ENCODE data around the gene GDPGP1. TPM values are rescaled to one million over a fixed set of nuclear protein-coding genes. Genes with fewer than 3 reads are reported as not detected.

Gene GDPGP1
- total and polyA plus RNA-seq, 4 donors: 2.5 to 8.6 (median 5.1) TPM

DNA sequence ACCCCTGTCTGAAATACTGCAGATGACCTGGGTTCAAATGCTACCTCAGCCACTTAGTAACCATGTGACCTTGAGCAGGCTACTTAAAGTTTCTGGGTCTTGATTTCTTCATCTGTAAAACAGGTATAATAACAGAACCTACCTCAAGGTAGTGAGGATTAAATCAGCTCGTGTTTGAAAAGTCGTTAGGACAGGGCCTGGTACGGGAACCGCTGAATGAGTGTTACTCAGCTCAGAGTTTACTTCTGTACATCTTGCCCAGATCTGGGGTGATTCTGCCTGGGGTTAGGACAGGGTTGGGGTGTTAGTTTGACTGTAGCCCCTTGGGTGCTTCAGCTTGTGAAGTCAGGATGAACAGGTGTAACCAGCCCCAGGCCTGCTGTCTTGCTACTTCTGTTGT is 31.1 kb upstream of the GDPGP1 start:
- Histone ChIP-seq H3K27ac (ENCODE audit: low read depth in 1 of 2, low read length in 2 of 2) (no peak overlapping the region), H3K9ac (ENCODE audit: low read depth in 1 of 2, low read length in 2 of 2) (no peak overlapping the region), H3K4me3 (ENCODE audit: low read depth in 1 of 3, low read length in 3 of 3) (no peak overlapping the region)

More for the DNA sequence above, 31.1 kb upstream of the GDPGP1 start:
- TF ChIP-seq, protein P1, sequence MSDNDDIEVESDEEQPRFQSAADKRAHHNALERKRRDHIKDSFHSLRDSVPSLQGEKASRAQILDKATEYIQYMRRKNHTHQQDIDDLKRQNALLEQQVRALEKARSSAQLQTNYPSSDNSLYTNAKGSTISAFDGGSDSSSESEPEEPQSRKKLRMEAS (IDR thresholded peaks at IDR 0.05): no peak
- no peak for TF ChIP-seq FOXA2 (IDR thresholded peaks at IDR 0.05)
- TF ChIP-seq HNF4G (IDR thresholded peaks at IDR 0.05): no peak
- TF ChIP-seq GABPA (IDR thresholded peaks at IDR 0.05 in 1 of 2, conservative IDR thresholded peaks at IDR 0.05 in 1 of 2): no peak
- TF ChIP-seq RXRA (IDR thresholded peaks at IDR 0.05): no peak
- TF ChIP-seq RAD21 (IDR thresholded peaks at IDR 0.05): no peak
- TF ChIP-seq, protein P2, sequence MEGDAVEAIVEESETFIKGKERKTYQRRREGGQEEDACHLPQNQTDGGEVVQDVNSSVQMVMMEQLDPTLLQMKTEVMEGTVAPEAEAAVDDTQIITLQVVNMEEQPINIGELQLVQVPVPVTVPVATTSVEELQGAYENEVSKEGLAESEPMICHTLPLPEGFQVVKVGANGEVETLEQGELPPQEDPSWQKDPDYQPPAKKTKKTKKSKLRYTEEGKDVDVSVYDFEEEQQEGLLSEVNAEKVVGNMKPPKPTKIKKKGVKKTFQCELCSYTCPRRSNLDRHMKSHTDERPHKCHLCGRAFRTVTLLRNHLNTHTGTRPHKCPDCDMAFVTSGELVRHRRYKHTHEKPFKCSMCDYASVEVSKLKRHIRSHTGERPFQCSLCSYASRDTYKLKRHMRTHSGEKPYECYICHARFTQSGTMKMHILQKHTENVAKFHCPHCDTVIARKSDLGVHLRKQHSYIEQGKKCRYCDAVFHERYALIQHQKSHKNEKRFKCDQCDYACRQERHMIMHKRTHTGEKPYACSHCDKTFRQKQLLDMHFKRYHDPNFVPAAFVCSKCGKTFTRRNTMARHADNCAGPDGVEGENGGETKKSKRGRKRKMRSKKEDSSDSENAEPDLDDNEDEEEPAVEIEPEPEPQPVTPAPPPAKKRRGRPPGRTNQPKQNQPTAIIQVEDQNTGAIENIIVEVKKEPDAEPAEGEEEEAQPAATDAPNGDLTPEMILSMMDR (IDR thresholded peaks at IDR 0.05; ENCODE audit: low read depth, low read length, missing input control): no peak
- no peak for TF ChIP-seq HNF4A (conservative IDR thresholded peaks at IDR 0.05)
- no peak for TF ChIP-seq YY1 (IDR thresholded peaks at IDR 0.05)
- TF ChIP-seq, protein P3, sequence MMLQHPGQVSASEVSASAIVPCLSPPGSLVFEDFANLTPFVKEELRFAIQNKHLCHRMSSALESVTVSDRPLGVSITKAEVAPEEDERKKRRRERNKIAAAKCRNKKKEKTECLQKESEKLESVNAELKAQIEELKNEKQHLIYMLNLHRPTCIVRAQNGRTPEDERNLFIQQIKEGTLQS (IDR thresholded peaks at IDR 0.05): no peak
- TF ChIP-seq REST (IDR thresholded peaks at IDR 0.05): no peak
- no peak for TF ChIP-seq JUND (IDR thresholded peaks at IDR 0.05)
- TF ChIP-seq FOXA1 (IDR thresholded peaks at IDR 0.05): no peak
- TF ChIP-seq, protein P4, sequence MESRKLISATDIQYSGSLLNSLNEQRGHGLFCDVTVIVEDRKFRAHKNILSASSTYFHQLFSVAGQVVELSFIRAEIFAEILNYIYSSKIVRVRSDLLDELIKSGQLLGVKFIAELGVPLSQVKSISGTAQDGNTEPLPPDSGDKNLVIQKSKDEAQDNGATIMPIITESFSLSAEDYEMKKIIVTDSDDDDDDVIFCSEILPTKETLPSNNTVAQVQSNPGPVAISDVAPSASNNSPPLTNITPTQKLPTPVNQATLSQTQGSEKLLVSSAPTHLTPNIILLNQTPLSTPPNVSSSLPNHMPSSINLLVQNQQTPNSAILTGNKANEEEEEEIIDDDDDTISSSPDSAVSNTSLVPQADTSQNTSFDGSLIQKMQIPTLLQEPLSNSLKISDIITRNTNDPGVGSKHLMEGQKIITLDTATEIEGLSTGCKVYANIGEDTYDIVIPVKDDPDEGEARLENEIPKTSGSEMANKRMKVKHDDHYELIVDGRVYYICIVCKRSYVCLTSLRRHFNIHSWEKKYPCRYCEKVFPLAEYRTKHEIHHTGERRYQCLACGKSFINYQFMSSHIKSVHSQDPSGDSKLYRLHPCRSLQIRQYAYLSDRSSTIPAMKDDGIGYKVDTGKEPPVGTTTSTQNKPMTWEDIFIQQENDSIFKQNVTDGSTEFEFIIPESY (IDR thresholded peaks at IDR 0.05): no peak
- no peak for TF ChIP-seq SP1 (IDR thresholded peaks at IDR 0.05)
- WGBS: 92% methylated on average over 4 of the region's 4 CpGs
- Histone ChIP-seq H3K36me3 (ENCODE audit: control insufficient read depth in 4 of 4, insufficient read depth in 3 of 4, low read depth in 1 of 4, low read length in 3 of 4) (peaks cover 0 to 19% (median 3%) of the 10 kb centered on the region in 4 donors), H3K9me3 (ENCODE audit: control insufficient read depth in 4 of 4, low read length in 3 of 4) (no peaks in the 10 kb centered on the region), H3K27me3 (ENCODE audit: control insufficient read depth in 4 of 4, insufficient read depth in 4 of 4, low read length in 3 of 4) (no peaks in the 10 kb centered on the region), H3K4me1 (ENCODE audit: control insufficient read depth in 4 of 4, insufficient read depth in 4 of 4, low read length in 3 of 4) (peaks cover 17 to 45% (median 29%) of the 10 kb centered on the region in 4 donors)
- DNase-seq (ENCODE audit: low spot score): no peak
